Right lobe of liver (tissue), 4 donors: ENCODE data around the gene CXXC1.

Experiments
- POLR2A ChIP-seq: fragments of 450-650 bp; IDR thresholded peaks from one replicate; pipeline ENCODE4 v1.6.1; 2017; ENCODE audit warnings: antibody characterized with exemption, mild to moderate bottlenecking
- TF ChIP-seq, protein P1 (sequence below), 4 donors: fragments of 200-600 bp in 3 of 4; fragments of 450-650 bp in 1 of 4; IDR thresholded peaks; one replicate each; pipeline versions ENCODE4 v1.5.1 to v1.8.0; 2016 to 2022; ENCODE audit warnings: antibody characterized with exemption in 4 of 4, mild to moderate bottlenecking in 2 of 4
- donor health status: DM: no; HTN: no; CAD: no.
- donor health status: DM: no; HTN: no; CAD: no.
- donor health status: DM: no; HTN: yes; CAD: no.

DNA sequence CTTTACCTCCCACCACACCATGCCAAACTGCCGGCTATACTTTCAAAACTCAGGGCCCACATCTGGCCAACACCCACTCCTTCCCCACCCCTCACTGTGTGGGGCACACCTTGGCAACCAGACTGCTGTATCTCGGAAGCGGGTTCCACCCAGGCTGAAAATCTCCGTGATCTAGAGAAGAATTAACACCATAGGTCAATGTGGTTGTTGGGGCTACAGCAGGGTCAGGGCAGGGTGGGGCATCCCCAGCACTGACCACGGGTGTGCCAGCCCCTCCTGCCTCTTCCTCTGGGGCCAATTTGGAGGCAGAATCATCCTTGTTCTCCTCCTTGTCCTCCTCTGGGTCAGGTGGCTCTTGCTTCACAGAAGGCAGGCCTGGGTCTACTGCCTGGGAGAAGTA is 14.9 kb downstream of the CXXC1 start:
- TF ChIP-seq, protein P1, sequence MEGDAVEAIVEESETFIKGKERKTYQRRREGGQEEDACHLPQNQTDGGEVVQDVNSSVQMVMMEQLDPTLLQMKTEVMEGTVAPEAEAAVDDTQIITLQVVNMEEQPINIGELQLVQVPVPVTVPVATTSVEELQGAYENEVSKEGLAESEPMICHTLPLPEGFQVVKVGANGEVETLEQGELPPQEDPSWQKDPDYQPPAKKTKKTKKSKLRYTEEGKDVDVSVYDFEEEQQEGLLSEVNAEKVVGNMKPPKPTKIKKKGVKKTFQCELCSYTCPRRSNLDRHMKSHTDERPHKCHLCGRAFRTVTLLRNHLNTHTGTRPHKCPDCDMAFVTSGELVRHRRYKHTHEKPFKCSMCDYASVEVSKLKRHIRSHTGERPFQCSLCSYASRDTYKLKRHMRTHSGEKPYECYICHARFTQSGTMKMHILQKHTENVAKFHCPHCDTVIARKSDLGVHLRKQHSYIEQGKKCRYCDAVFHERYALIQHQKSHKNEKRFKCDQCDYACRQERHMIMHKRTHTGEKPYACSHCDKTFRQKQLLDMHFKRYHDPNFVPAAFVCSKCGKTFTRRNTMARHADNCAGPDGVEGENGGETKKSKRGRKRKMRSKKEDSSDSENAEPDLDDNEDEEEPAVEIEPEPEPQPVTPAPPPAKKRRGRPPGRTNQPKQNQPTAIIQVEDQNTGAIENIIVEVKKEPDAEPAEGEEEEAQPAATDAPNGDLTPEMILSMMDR (IDR thresholded peaks at IDR 0.05), result no peak
- no peak for TF ChIP-seq POLR2A
